ENCODE results near the gene LCA5L.

Gene LCA5L

GRCh38 chr21:39445321-39446269, at the start of gene LCA5L:
Gene LCA5L (minus strand): TSS chr21:39445778. CDS start chr21:39428493, 17,285 bp downstream.
- peak; percentile 60 for DNase-seq

- no peak for DNase-seq
These were observed 43.9 kb upstream of the LCA5L start for GRCh38 chr21:39489380-39489924.

GRCh38 chr21:39484711-39485276, 39.2 kb upstream of the LCA5L start:
- no peak for DNase-seq

GRCh38 chr21:39483917-39484316, 38.3 kb upstream of the LCA5L start:
- DNase-seq = no peak

- no peak for DNase-seq
These were observed 36.3 kb upstream of the LCA5L start for GRCh38 chr21:39481886-39482285.

- DNase-seq = no peak
These were observed 34.7 kb upstream of the LCA5L start for GRCh38 chr21:39480271-39480670.

GRCh38 chr21:39479814-39480182, 34.2 kb upstream of the LCA5L start:
- no peak for DNase-seq

GRCh38 chr21:39479164-39479813, 33.7 kb upstream of the LCA5L start:
- DNase-seq = no peak

- DNase-seq = no peak
These were observed 29.0 kb upstream of the LCA5L start for GRCh38 chr21:39474611-39475010.

GRCh38 chr21:39472786-39473185, 27.2 kb upstream of the LCA5L start:
- no peak for DNase-seq

GRCh38 chr21:39471598-39471997, 26.0 kb upstream of the LCA5L start:
- no peak for DNase-seq

- DNase-seq = no peak
These were observed 23.0 kb upstream of the LCA5L start for GRCh38 chr21:39468559-39468958.

- no peak for DNase-seq
These were observed 22.2 kb upstream of the LCA5L start for GRCh38 chr21:39467746-39468145.

GRCh38 chr21:39466584-39466983, 21.0 kb upstream of the LCA5L start:
- DNase-seq = no peak

- no peak for DNase-seq
These were observed 17.7 kb upstream of the LCA5L start for GRCh38 chr21:39463308-39463707.

- no peak for DNase-seq
These were observed 15.8 kb upstream of the LCA5L start for GRCh38 chr21:39461419-39461818.

- DNase-seq = no peak
These were observed 11.1 kb upstream of the LCA5L start for GRCh38 chr21:39456665-39457064.

- no peak for DNase-seq
These were observed 9.5 kb upstream of the LCA5L start for GRCh38 chr21:39454949-39455668.

GRCh38 chr21:39453571-39454179, 8.1 kb upstream of the LCA5L start:
- DNase-seq = no peak

GRCh38 chr21:39452970-39453342, 7.4 kb upstream of the LCA5L start:
- no peak for DNase-seq

- no peak for DNase-seq
These were observed 6.8 kb upstream of the LCA5L start for GRCh38 chr21:39452207-39452969.
